H1 (cell line): ENCODE data around the gene PGBD5. TPM values are rescaled to one million over a fixed set of nuclear protein-coding genes. Genes with fewer than 3 reads are reported as not detected.
A peak's percentile ranks its signal among the peaks of the same experiment; 100 is the strongest.

Experiments
- CTCF ChIA-PET: fragments of 300-600 bp; sonication (Branson Sonifier 250); formaldehyde crosslinking; loops from one replicate; lab custom pipeline; 2021; ENCODE audit not compliant: partially characterized antibody; lab: Charles Lee
- POLR2A ChIA-PET: fragments of 300-600 bp; sonication (Branson Sonifier 250); formaldehyde crosslinking; loops from one replicate; lab custom pipeline; 2021; ENCODE audit warnings: inconsistent platforms; ENCODE audit not compliant: partially characterized antibody; lab: Charles Lee
- DNase-seq, 2 experiments: peaks; one replicate each; pipeline versions ENCODE4 v3.0.0 to v3.0.0-alpha.2; 2010 to 2022; ENCODE audit warnings: low spot score in 2 of 2, low read depth in 1 of 2, mixed read lengths in 1 of 2
- FAIRE-seq: peaks from 2 replicates; lab custom pipeline; 2011; peaks lifted over from hg19 to GRCh38; lab: Jason Lieb, UNC
- H2AFZ ChIP-seq: 2 replicates; pipeline ENCODE4 v1.8.1; 2012; ENCODE audit warnings: low read length, inconsistent platforms
- H2AK5ac ChIP-seq: 2 replicates; pipeline ENCODE4 v1.6.1; 2013; ENCODE audit warnings: low read depth, low read length
- H2BK120ac ChIP-seq: replicated peaks from 2 replicates; pipeline ENCODE3; 2013; ENCODE audit warnings: low read depth, low read length, inconsistent platforms
- H2BK12ac ChIP-seq: 2 replicates; pipeline ENCODE4 v1.6.1; 2013; ENCODE audit warnings: low read depth, low read length
- H2BK15ac ChIP-seq: 2 replicates; pipeline ENCODE4 v1.6.1; 2013; ENCODE audit warnings: low read length
- H2BK20ac ChIP-seq: 2 replicates; pipeline ENCODE4 v1.6.1; 2013; ENCODE audit warnings: low read length
- H2BK5ac ChIP-seq: 2 replicates; pipeline ENCODE4 v1.6.1; 2013; ENCODE audit warnings: low read depth, low read length
- H3K14ac ChIP-seq: 2 replicates; pipeline ENCODE4 v1.6.1; 2013; ENCODE audit warnings: inconsistent platforms; ENCODE audit not compliant: insufficient read length
- H3K18ac ChIP-seq: 2 replicates; pipeline ENCODE4 v1.6.1; 2013; ENCODE audit warnings: low read length; ENCODE audit errors: extremely low read depth
- H3K23ac ChIP-seq: 2 replicates; pipeline ENCODE4 v1.6.1; 2013; ENCODE audit warnings: inconsistent platforms; ENCODE audit not compliant: insufficient read length
- H3K23me2 ChIP-seq: 2 replicates; pipeline ENCODE4 v1.6.1; 2013; ENCODE audit warnings: low read depth, low read length
- H3K27ac ChIP-seq: 2 replicates; pipeline ENCODE4 v1.6.1; 2011; ENCODE audit warnings: low read depth, low read length, inconsistent platforms
- H3K27me3 ChIP-seq, 4 experiments: replicated peaks in 1 of 4; 1 replicate in 1 of 4; 2 replicates in 3 of 4; pipeline versions ENCODE4 v1.6.1 to v1.8.1; 2011 to 2013; ENCODE audit warnings: low read length in 3 of 4, mild to moderate bottlenecking in 3 of 4, inconsistent platforms in 2 of 4, mixed read lengths in 2 of 4, moderate library complexity in 1 of 4; ENCODE audit not compliant: control insufficient read depth in 3 of 4, insufficient read depth in 3 of 4; ENCODE audit errors: extremely low read depth in 1 of 4
- H3K36me3 ChIP-seq, 4 experiments: 2 replicates each; pipeline versions ENCODE4 v1.6.1 to v1.8.1; 2011 to 2013; ENCODE audit warnings: mild to moderate bottlenecking in 4 of 4, low read length in 3 of 4, moderate library complexity in 2 of 4, control low read depth in 1 of 4, inconsistent platforms in 1 of 4; ENCODE audit not compliant: insufficient read depth in 4 of 4, control insufficient read depth in 2 of 4
- H3K4ac ChIP-seq: replicated peaks from 2 replicates; pipeline ENCODE3; 2013; ENCODE audit warnings: low read length, low read depth, mixed read lengths, inconsistent platforms; ENCODE audit not compliant: insufficient read length
- H3K4me1 ChIP-seq, 4 experiments: replicated peaks in 1 of 4; 1 replicate in 1 of 4; 2 replicates in 3 of 4; pipeline versions ENCODE4 v1.6.1 to v1.8.1; 2011 to 2013; ENCODE audit warnings: low read length in 3 of 4, inconsistent platforms in 2 of 4, mixed read lengths in 1 of 4; ENCODE audit not compliant: insufficient read depth in 4 of 4, control insufficient read depth in 3 of 4
- H3K4me2 ChIP-seq, 2 experiments: 2 replicates each; pipeline versions ENCODE4 v1.6.1 to v1.8.1; 2011 to 2013; ENCODE audit warnings: low read depth in 2 of 2, low read length in 2 of 2, control low read depth in 1 of 2, inconsistent platforms in 1 of 2, mild to moderate bottlenecking in 1 of 2; ENCODE audit not compliant: insufficient read depth in 1 of 2
- H3K4me3 ChIP-seq, 4 experiments: fragments of 200-600, 300-600 bp in 1 of 4; sonication (generic), shearing (Covaris generic), sonication (Bioruptor Twin) in 1 of 4; 2 replicates each; pipeline versions ENCODE4 v1.5.1 to v1.8.1; 2011 to 2016; ENCODE audit warnings: low read length in 4 of 4, low read depth in 3 of 4, control low read depth in 2 of 4, inconsistent platforms in 2 of 4, mild to moderate bottlenecking in 2 of 4, mixed read lengths in 1 of 4, moderate library complexity in 1 of 4; ENCODE audit not compliant: insufficient read depth in 2 of 4; ENCODE audit errors: extremely low read depth in 1 of 4
- H3K56ac ChIP-seq: replicated peaks from 2 replicates; pipeline ENCODE3; 2013; ENCODE audit warnings: low read depth, mild to moderate bottlenecking, mixed read lengths, low read length, inconsistent platforms; ENCODE audit not compliant: insufficient read length
- H3K79me1 ChIP-seq: 2 replicates; pipeline ENCODE4 v1.6.1; 2013; ENCODE audit warnings: low read depth, low read length, control low read depth
- H3K79me2 ChIP-seq, 2 experiments: 2 replicates each; pipeline versions ENCODE4 v1.6.1 to v1.8.1; 2012 to 2013; ENCODE audit warnings: low read length in 2 of 2, mild to moderate bottlenecking in 2 of 2, inconsistent platforms in 1 of 2; ENCODE audit not compliant: insufficient read depth in 2 of 2, control insufficient read depth in 1 of 2
- H3K9ac ChIP-seq, 4 experiments: replicated peaks in 1 of 4; 1 replicate in 1 of 4; 2 replicates in 3 of 4; pipeline versions ENCODE4 v1.6.1 to v1.8.1; 2011 to 2013; ENCODE audit warnings: low read depth in 3 of 4, low read length in 3 of 4, control low read depth in 2 of 4, mild to moderate bottlenecking in 2 of 4, moderate library complexity in 2 of 4, inconsistent platforms in 1 of 4; ENCODE audit errors: extremely low read depth in 1 of 4
- H3K9me3 ChIP-seq, 2 experiments: 2 replicates each; pipeline versions ENCODE4 v1.6.1 to v1.8.1; 2012 to 2013; ENCODE audit warnings: mild to moderate bottlenecking in 2 of 2, moderate library complexity in 2 of 2, control low read depth in 1 of 2, inconsistent platforms in 1 of 2, low read depth in 1 of 2, low read length in 1 of 2, mixed read lengths in 1 of 2; ENCODE audit not compliant: insufficient read depth in 2 of 2
- H4K20me1 ChIP-seq, 2 experiments: replicated peaks in 1 of 2; 2 replicates each; pipeline versions ENCODE3 to v1.8.1; 2011 to 2013; ENCODE audit warnings: inconsistent platforms in 2 of 2, low read length in 2 of 2, mild to moderate bottlenecking in 1 of 2; ENCODE audit not compliant: insufficient read depth in 2 of 2, control insufficient read depth in 1 of 2
- H4K5ac ChIP-seq: 2 replicates; pipeline ENCODE4 v1.6.1; 2013; ENCODE audit warnings: low read length, low read depth, mixed read lengths, inconsistent platforms; ENCODE audit not compliant: insufficient read length
- H4K8ac ChIP-seq: 2 replicates; pipeline ENCODE4 v1.8.0; 2013; ENCODE audit warnings: mild to moderate bottlenecking, moderate library complexity, low read length, inconsistent platforms; ENCODE audit not compliant: insufficient read depth; ENCODE audit errors: extremely low read depth
- H4K91ac ChIP-seq: replicated peaks from 2 replicates; pipeline ENCODE3; 2013; ENCODE audit warnings: low read length, mixed read lengths, inconsistent platforms; ENCODE audit not compliant: insufficient read length
- EGR1 ChIP-seq: IDR thresholded peaks from 2 replicates; pipeline ENCODE4 v1.6.1; 2011; ENCODE audit warnings: low read depth, low read length, borderline replicate concordance
- RAD21 ChIP-seq, 2 experiments: IDR thresholded peaks in 1 of 2; conservative IDR thresholded peaks in 1 of 2; 2 replicates each; pipeline ENCODE4 v1.6.1; 2011; ENCODE audit warnings: low read depth in 2 of 2, low read length in 2 of 2, improper control_type of control experiment in 1 of 2, inconsistent platforms in 1 of 2, mild to moderate bottlenecking in 1 of 2, moderate library complexity in 1 of 2
- WGBS, 2 experiments: shearing (Covaris generic) in 1 of 2; methylation state at CpG; one replicate each; pipeline versions ENCODE4 v1.1.6 to v1.1.7; 2013 to 2015; ENCODE audit warnings: low lambda C conversion rate in 2 of 2, mixed read lengths in 2 of 2, inconsistent platforms in 1 of 2, low coverage in 1 of 2, missing lambda C conversion rate in 1 of 2; ENCODE audit not compliant: insufficient replicate concordance in 2 of 2, insufficient coverage in 1 of 2, insufficient read length in 1 of 2; ENCODE audit errors: extremely low coverage in 1 of 2, missing lambda C conversion rate in 1 of 2; 5-methylcytosine and 5-hydroxymethylcytosine counted together
- polyA plus RNA-seq, 7 experiments: library from polyadenylated mRNA; depleted of rRNA in 3 of 7; stranded (reverse) in 5 of 7; unstranded in 2 of 7; fragments of >200 nt in 5 of 7; fragments of 200-250 nt in 2 of 7; gene quantifications; 1 replicate in 5 of 7; 2 replicates in 1 of 7; 4 replicates in 1 of 7; pipeline versions ENCODE4 v1.2.1 to v1.2.3, GENCODE V29; 2011 to 2013; ENCODE audit warnings: missing spikeins in 2 of 7, mixed read lengths in 2 of 7
- total RNA-seq: library from RNA; stranded (reverse); fragmentation: NEBNext Ultra II Directional; extraction: Animal tissue kit (Norgen Biotek cat#: 25700); gene quantifications from 2 replicates; pipeline ENCODE4 v1.2.1, GENCODE V29; 2021

Gene PGBD5
- total and polyA plus RNA-seq, 2 of the 8 experiments (the other 6 are each of a cell fraction or from before 2014, with no cell fraction given): 16.3 to 18.4 TPM

GRCh38 chr1:230403442-230403841 is 22.7 kb downstream of the PGBD5 start:
- Histone ChIP-seq H3K4me3 (no peak overlapping the region), H3K27ac (no peak overlapping the region), H3K4ac (no peak overlapping the region), H4K5ac (no peak overlapping the region), H3K4me1 (peaks cover 0 to 23% (median 12%) of the 10 kb centered on the region in 4 experiments; a peak in 6 of 7 replicates), H3K79me1 (peaks cover 3% of the 10 kb centered on the region; the same call in 1 of the 2 replicates), H4K91ac (no peak overlapping the region), H2AK5ac (no peak overlapping the region), H2BK12ac (no peak overlapping the region), H4K8ac (no peak overlapping the region), H3K36me3 (no peaks in the 10 kb centered on the region), H2BK15ac (no peak overlapping the region), H2AFZ (no peak overlapping the region), H3K18ac (no peak overlapping the region), H2BK5ac (no peak overlapping the region), H3K9ac (no peak overlapping the region), H3K27me3 (no peaks in the 10 kb centered on the region), H2BK20ac (no peak overlapping the region), H2BK120ac (no peak overlapping the region), H3K9me3 (no peaks in the 10 kb centered on the region), H4K20me1 (peaks cover 6 to 16% of the 10 kb centered on the region in 2 experiments), H3K56ac (no peak overlapping the region), H3K79me2 (peaks cover 0 to 37% of the 10 kb centered on the region in 2 experiments; a peak in 2 of 4 replicates), H3K23ac (no peak overlapping the region), H3K4me2 (no peak overlapping the region), H3K23me2 (no peaks in the 10 kb centered on the region), H3K14ac (no peak overlapping the region)
- WGBS, 2 experiments: 89% methylated on average over 7 of the region's 7 CpGs; no CpG with 5 or more reads in 1 of the 2 experiments
- CTCF ChIA-PET: interaction anchor here (0.6 to 3.2 kb wide), 17 partner anchors 9 to 240 kb away, joined by 3 to 14 read pairs (median 4); no protein-coding TSS in a partner anchor
- POLR2A ChIA-PET: interaction anchor here (1.2 kb wide), 1 partner anchor 13 kb away, joined by 4 read pairs; no protein-coding TSS in a partner anchor
- DNase-seq: no peak
- no peak for FAIRE-seq
- TF ChIP-seq EGR1: no peak
- TF ChIP-seq RAD21 (IDR thresholded peaks at IDR 0.05 in 1 of 2, conservative IDR thresholded peaks at IDR 0.05 in 1 of 2; ENCODE audit: low read depth in 2 of 2, low read length in 2 of 2): peak; percentile 52 to 71
